G401.6 (cell line): ENCODE results near the gene OR10A6.
A peak's percentile ranks its signal among the peaks of the same experiment; 100 is the strongest.

Experiments used
- FAIRE-seq: peaks from 2 replicates; lab custom pipeline; 2012; peaks lifted over from hg19 to GRCh38; lab: Jason Lieb, UNC

Gene OR10A6

DNA sequence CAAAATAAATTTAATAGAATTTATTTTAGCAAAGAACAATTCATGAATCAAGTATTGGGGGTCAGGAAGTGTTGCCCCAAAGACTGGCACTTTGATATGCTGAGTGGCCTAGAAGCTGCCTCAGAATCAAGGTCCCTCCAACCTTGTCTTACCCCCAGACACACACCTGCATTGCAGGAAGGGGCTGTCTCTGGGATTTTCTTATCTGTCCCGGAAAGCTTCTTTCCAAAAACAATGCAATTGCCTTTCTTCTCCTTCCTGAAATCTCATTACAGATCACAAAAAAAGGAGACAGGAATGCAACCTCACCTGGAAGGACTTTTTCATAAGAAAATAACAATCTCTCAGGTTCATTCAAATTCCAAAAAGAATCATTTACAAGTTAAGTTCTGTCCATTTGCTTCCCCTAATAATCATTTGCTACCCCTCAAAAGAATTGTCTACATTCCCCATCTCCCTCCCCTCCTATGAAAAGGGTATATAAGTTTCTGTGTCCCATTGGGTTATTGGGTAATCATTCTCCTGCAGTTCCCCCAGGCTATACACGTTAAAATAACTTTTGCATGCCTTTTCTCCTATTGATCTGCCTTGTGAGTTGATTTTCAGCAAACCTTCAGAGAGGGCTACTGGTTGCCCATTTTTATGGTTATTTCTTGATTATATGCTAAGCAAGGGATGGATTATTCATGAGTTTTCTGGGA is 21.3 kb downstream of the OR10A6 start:
- FAIRE-seq: no peak

DNA sequence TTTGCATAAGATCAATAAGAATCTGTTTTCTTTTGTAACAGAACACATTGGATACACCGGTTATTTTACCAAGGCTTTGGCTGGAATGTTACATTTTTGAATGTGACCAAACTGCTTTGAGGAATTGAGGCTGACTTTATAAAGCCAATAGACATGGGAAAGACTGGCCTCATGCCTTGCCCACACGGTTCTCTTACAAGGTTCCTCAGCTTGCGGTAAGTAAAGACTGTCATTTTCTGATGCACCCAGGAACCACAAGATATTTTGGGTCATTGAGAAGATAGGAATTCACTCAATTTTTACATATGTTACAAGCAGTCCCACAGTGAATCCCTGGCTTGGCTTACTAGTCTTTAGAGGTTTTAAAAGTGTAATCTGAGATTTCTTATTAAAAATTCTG is 23.9 kb downstream of the OR10A6 start:
- no peak for FAIRE-seq

DNA sequence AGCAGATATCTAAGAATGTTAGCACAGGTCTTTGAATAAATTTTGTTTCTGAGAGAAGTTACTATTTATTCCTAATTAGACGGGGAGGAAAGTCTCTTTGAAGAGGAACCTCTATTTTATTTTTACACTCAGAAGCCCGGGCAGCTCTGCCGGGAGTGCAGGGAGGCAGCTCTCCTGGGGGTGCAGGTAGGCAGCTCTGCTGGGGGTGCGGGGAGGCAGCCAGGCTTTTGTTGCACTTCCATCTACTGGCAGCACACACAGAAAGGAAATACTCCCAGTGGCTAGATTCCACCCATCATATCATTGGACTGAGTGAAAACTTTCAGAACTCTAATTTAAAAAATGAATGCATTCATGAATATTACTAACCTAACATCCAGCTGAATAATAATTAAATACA is 24.6 kb downstream of the OR10A6 start:
- no peak for FAIRE-seq

DNA sequence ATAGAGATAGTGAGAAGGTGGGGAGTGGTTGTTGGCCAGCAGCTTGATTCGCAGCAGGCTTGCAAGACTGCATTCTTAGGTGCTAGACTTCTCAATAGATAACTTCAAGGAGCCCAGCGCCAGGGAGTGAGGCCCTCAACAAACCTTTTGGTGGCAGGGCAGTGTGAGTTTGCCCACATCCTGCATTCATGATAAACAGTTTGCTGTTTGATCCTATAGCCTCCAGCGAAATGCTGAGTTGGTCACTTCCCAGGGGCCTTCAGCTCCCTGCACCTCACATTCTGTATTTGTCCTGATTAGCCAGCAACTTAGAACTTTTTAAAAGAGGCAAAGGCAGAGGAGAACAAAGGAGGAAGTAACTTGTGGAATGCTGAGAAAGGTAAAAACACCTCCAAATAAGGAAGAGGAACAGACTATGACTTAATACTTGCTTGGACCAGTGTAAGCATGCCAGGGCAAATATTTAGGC is 25.1 kb downstream of the OR10A6 start:
- peak; percentile 97 for FAIRE-seq

DNA sequence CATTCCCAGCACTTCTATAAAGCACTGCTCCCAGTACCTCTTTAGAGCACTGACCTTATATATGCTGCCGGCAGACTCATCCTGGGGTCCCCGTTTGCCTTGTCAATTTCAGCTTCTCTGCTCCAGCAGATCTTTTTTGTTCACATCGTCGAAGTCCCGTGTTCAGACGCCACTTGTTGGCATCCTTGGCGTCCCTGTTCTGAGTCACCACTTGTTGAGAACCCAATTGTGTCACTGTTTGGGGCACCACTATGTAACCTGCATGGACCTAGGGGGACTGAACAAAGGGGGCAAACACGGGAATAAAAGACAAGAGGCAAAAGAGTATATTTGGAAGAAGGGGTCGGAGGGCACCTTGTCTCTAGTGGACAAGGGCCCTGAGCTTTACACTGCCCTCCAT is 25.5 kb downstream of the OR10A6 start:
- FAIRE-seq: no peak

DNA sequence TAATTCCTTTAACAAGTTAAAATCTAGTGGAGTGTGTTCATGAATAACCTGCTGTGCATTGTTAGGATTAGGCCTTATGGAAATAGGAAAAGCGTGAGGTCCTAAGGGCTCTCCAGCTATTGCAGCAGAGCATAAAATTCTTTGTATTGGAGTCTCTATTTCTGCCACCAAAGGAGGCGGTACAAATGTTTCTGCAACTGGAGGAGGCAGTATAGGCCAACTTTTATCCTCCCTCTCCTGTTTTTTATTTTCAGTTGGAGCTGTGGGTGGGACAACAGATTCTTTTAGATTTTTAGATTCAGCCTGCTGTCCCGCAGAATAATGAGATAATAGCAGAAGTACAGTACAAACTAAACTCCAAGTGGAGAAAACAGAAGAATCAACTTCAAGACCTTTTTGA is 26.2 kb downstream of the OR10A6 start:
- peak; percentile 99 for FAIRE-seq

DNA sequence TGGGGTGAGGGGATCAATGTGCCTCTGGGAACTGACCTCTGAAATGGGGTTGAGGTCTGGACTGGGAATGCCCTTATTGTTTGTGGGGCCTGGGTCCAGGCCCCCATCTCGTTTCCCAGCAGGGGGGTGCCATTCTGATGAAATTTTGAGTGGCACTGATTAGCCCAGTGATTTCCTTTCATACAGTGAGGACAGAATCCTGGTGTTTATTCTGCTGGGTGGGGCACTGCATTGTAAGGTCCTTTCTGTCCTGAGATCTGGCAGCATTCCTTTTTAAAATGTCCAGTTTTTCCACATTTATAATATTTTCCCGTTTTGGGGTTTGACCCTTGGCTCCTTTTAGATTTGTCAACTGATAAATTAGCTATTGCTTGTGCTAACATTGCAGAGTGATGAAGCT is 27.1 kb downstream of the OR10A6 start:
- no peak for FAIRE-seq

DNA sequence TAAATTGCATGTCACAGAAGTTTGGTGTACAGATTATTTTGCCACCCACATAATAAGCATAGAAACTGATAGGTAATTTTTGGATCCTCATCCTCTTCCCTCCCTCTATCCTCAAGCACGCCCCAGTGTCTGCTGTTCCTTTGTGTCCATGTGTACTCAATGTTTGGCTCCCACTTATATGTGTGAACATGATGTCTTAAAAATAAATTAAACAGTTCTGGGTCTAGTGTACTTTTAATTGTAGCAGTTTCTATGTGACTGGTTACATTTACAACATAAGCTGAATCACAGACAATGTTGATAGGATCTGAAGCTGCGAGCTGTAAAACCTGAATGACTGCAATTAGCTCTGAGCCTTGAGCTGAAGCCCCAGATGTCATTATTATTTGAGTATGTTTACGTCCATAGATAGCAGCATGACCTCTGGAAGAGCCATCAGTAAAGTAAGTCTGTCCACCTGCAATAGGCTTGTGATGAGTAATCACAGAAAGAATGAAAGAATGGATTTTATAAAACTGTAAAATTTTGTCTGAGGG is 29.7 kb downstream of the OR10A6 start:
- FAIRE-seq: no peak

DNA sequence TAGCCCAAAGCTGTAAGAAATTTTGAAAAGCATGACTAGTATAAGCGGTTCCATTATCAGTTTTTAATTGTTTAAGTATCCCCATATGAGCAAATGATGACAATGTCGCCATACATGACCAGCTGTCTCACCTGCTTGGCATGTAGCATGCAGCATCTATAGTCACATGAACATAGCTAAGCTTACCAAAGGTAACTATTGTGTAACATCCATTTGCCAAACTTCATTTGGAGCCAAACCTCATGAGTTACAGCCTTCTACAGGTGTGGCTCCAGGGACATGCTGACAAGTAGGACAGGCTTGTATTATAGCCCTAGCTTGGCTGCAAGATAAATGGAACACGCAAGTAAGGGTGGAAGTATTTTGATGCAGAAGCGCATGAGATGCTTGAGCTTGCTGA is 30.4 kb downstream of the OR10A6 start:
- FAIRE-seq: no peak

DNA sequence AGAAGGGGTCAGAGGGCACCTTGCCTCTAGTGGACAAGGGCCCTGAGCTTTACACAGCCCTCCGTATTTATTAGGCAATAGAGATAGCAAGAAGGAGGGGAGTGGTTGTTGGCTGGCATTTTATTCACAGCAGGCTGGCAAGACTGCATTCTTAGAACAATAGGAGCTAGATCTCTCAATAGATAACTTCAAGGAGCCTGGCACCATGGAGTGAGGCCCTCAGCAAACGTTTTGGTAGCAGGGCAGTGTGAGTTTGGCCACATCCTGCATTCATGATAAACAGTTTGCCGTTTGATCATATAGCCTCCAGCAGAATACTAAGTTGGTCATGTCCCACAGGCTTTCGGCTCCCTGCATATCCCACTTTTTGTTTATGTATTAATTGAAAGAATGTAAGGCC is 31.6 kb downstream of the OR10A6 start:
- FAIRE-seq: no peak

DNA sequence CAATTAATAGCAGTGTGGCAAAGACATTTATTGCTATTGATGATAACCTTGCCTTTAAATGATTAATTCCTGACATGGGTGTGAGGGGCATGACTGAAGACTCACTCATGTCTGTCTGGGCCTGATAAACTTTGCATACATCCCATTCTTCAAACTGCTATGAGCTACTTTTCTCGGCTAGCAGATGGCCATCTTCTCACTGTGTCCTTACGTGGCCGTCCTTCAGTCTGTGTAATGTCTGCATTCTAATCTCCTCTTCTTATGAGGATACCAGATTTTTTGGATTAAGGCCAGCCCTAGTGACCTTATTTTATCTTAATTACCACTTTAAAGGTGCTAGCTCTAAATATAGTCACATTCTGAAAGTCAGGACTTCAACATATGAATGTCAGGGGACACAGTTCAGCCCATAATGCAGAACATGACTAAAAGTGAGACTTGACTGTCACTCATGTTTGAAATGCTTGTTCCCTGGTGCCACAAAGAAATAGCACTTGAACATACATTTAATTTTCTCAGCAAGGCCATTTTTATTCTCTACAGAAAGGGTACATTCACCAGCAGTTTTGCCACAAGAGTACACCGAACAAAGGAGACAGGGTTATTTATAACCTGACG is 32.3 kb downstream of the OR10A6 start:
- FAIRE-seq: no peak

DNA sequence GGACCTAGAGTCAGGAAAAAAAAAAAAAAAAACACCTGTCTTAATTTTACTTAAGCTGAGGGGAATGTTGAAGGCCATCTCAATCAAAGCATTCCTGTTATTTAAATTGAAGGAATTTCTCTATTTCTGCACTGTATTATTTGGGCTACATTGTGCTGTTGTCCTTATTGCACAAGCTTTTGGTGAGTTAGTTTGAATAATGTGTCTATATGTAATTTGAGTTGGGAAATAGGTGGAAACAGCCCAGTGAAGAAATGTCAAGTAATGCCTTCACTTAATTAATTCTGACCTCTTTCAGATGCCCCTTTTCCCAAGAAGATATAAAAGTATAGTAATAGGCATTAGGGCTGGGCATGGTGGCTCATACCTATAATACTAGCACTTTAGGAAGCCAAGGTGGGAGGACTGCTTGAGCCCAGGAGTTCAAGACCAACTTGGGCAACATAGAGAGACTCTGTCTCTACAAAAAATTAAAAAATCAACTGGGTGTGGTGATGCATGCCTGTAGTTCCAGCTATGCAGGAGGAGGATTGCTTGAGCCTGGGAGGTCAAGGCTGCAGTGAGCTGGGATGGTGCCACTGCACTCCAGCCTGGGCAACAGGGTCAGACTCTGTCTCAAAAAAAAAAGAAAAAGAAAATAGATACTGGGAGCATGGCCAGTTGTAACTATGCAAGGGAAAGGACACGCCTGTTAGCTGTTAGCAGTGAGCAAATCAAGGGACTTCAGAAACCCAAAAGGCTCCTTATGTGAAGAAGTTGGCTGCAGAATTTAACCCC is 34.9 kb downstream of the OR10A6 start:
- FAIRE-seq: no peak

DNA sequence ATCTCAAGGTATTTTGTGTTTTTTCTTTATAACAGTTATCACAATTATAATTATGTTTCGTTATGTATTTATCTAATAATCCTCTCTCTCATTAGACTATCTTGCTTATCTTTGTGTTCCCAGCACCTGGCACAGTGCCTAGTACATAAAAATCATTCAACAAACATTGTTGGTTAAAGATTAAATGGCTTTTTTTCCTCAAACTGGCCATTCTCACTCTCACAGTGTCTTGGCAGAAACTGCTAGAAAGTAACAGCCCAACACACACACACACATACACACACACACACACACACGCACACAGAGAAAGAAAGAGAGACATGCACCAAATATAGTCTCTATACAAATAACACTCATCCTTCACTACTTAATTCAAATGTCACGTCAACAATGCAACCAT is 36.8 kb downstream of the OR10A6 start:
- no peak for FAIRE-seq

DNA sequence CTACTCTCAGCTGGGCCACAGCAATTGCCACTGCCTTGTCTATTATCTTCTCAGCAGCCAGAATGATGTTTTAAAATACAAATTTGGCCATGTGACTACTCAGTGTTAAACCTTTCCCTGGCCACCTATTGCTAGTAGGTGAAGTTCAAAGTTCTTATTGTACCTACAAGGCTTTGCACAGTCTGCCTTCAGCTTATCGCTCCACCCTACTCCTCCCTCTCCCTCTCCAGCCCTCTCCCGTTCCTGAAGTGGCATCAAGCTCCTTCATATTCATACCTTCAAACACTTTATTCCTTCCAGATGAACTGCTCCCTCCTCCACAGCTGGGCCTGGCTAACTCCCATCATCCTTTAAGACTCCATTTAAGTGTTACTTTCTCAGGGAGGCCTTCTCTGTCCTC is 37.3 kb downstream of the OR10A6 start:
- FAIRE-seq: peak; percentile 92

DNA sequence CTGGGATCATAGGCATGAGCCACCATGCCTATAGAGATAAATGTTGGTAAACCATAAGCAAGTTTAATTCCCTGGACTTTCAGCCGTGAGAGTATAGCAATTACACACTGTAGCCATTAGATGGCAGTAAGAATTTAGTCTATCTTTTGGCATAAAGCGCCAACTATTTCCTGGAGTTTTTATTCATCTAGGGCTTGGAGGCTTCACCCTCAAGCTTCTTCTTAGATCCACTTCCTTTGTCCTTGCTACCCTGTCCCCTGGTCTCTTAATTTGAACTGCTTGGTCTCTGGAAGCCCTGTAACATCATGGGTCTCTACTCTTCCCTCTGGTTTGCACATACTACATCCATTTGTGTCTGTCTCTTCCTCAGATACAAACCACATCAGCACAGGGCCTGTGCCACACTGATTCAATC is 38.2 kb downstream of the OR10A6 start:
- no peak for FAIRE-seq

DNA sequence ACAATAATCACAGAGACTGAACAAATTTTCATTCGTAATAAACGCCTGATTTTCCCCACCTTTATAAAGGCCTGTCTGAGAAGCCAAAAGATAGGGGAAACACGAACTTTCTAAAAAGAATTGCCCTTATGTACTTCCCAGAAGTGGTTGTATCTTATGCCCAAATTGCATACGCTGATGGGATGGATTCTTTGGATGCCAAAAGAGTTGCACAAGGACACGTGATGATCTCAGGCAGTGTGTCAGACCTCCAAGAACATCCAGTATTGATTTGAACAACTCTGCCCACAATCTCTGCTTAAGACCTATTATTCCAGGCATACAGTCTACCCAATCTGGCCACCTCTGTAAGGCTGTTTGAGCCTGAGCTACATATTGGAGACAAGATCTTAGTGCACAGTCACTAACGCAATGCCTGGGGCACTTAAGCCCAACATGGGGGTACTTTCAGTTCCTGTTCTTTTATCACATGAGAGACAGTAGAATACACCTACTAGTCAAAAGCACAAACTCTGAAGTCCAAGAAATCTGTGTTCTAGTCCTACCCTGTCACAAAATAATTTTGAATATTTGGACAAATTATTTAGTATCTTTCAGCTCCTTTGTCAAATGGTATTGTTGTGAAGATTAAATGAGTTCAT is 38.9 kb downstream of the OR10A6 start:
- peak; percentile 100 for FAIRE-seq

DNA sequence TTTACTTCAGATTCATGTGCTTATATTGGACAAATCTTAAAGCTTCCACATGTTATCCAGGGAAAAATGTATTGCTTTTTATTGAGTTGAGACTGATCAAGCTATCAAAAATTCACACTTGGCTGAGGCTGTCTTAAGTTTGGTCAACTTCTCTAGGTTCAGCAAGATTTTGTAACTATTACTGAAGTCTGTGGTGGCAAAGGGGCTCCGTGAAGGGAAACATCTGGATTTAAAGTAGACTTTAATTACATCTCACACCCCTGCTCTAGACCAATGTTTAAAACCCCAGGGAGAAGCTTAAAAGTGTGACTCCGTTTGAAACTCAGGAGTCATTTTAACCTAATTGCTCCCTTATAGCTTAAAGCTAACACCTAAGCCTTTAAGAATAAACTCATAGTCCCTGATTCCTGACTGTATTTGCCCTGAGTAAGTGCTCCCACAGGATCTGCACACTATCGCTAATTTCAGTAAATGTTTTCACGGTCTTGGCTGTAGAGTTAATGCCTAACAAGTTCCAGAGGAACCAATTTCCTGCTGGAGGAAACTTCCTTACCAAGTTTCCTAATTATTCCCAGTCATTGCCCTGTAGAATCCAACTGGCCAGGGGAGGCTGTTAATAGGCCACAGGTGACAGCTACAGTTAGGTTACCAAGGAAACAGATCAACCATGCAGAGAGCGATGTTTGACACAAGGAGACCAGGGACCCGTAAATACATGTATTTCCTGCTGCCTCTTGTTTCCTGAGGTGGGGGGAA is 40.5 kb downstream of the OR10A6 start:
- peak; percentile 100 for FAIRE-seq

DNA sequence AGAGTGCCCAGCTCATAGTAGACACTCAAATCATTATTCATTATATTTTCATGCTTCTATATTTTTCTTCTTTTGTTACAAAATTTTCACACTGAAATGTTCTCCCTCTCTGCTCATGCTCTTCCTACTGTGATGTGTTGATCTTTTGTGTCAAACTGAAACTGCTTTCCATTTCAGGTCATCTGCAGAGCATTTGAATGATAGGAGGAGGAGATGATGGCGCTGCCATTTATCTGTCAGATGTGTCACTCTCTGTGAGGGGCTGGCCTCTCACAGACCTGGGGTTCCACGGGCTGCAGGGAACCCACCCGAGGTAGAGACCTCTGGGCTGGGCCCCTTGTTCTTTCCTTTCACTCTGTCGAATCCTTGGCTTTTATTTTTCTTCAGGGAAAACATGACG is 41.1 kb downstream of the OR10A6 start:
- FAIRE-seq: peak; percentile 80

DNA sequence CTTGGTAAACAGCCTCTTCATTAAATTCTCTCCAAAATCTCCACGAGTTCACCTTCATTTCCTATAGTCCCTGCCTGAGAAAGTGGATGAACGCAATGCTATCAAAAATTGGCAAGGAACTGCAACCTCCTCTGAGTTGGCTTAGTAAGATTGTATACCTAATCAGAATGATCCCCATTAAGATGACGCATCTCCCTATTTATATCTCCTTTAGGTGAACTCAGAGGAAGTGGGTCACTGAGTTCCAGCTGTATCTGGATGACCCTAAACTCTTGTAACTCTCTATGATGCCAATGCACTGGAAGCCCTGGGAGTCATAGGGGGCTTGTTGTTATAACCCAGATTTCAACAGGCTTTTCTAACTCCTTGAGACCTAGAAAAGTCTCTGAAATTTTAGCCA is 48.2 kb downstream of the OR10A6 start:
- FAIRE-seq: peak; percentile 71
